GM12892 (cell line): ENCODE data around the gene NME8.

Experiments used
- POLR2A ChIP-seq: IDR thresholded peaks from 2 replicates; pipeline ENCODE4 v1.6.1; 2011; ENCODE audit warnings: low read depth, low read length, control low read depth
- POLR2AphosphoS5 ChIP-seq: IDR thresholded peaks from 2 replicates; pipeline ENCODE4 v1.6.1; 2011; ENCODE audit warnings: low read depth, low read length, control low read depth
- TAF1 ChIP-seq: IDR thresholded peaks from 2 replicates; pipeline ENCODE4 v1.6.1; 2011; ENCODE audit warnings: low read depth, mild to moderate bottlenecking, control low read depth, low read length, borderline replicate concordance

DNA sequence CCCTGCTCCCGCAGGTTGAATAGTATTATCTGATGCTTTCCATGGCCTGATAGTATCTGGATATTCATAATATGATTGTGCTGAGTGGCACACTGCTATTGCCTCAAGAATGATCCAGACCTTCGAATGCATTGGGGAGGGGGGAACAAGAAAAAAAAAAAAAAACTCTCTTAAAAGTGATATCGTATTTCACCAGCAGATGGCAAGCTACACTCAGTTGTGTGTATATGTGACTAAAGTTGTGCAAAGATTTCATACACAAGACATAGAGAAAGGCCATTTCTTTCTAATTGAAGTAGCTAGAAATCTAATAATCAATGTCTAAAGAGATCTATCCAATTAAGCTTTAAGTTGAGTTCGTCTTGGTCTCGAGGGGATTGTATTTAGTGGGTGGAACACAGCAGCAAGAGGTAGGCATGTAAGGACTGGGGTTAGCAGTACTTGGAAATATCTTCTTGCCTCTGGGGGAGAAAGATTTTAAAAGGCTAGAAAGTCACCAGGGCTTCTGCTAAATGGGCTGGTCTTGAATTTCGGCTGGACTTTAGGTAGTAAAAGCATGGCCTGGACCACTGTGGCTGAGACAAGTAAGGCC is 52.9 kb downstream of the NME8 start:
- no peak for TF ChIP-seq TAF1
- no peak for TF ChIP-seq POLR2AphosphoS5
- TF ChIP-seq POLR2A, result no peak
